ENCODE measurements around the gene SRGAP1.
A peak's percentile ranks its signal among the peaks of the same experiment; 100 is the strongest.

The SRGAP1 gene

GRCh38 chr12:63981343-63981742, 136.8 kb downstream of the SRGAP1 start:
- no peak overlapping the region for H3K4me3 ChIP-seq (ENCODE audit: low read depth, low read length)
- TF ChIP-seq, protein P1, sequence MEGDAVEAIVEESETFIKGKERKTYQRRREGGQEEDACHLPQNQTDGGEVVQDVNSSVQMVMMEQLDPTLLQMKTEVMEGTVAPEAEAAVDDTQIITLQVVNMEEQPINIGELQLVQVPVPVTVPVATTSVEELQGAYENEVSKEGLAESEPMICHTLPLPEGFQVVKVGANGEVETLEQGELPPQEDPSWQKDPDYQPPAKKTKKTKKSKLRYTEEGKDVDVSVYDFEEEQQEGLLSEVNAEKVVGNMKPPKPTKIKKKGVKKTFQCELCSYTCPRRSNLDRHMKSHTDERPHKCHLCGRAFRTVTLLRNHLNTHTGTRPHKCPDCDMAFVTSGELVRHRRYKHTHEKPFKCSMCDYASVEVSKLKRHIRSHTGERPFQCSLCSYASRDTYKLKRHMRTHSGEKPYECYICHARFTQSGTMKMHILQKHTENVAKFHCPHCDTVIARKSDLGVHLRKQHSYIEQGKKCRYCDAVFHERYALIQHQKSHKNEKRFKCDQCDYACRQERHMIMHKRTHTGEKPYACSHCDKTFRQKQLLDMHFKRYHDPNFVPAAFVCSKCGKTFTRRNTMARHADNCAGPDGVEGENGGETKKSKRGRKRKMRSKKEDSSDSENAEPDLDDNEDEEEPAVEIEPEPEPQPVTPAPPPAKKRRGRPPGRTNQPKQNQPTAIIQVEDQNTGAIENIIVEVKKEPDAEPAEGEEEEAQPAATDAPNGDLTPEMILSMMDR (IDR thresholded peaks at IDR 0.05; ENCODE audit: insufficient read depth, low read depth, low read length, missing control alignments): no peak
- DNase-seq (ENCODE audit: low read depth): no peak

DNA sequence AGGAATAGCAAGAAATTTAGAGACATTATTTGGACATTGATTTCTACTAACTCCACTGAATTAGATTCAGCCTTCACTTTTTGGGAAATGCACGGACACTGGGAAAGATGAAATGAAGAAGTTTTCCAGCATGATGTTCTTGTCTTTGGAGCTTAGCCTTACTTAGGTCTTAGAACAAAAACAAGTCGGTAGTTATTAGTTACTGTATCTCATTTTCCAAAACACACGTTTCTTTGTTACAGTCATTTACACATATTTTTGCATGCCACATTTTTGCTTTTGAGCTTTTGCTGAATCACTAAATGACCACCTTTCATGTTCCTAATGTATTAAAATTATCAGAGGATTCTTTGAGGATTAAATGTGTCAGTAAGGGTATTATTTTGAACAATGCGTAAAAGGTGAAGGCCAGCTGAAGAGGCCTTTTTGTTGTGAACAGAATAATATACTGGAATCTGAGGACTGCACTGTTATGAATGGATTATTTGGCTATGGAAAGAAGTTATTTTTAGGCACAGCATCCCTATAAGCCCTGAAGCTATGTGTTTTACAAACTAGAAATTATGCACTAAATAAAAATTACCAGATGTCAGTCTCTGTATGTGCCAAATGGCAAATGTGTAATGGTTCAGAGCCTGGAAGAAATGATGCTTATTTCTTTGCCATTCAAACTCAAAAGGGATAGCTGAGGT, 138.2 kb downstream of the SRGAP1 start:
- TF ChIP-seq, protein P1 (IDR thresholded peaks at IDR 0.05; ENCODE audit: insufficient read depth, low read depth, low read length, missing control alignments): no peak
- no peak overlapping the region for H3K4me3 ChIP-seq (ENCODE audit: low read depth, low read length)
- no peak for DNase-seq (ENCODE audit: low read depth)

- TF ChIP-seq, protein P1 (IDR thresholded peaks at IDR 0.05; ENCODE audit: insufficient read depth, low read depth, low read length, missing control alignments): no peak
- DNase-seq (ENCODE audit: low read depth): peak; percentile 15
- no peak overlapping the region for H3K4me3 ChIP-seq (ENCODE audit: low read depth, low read length)
Measured at GRCh38 chr12:63985456-63985855, 141.0 kb downstream of the SRGAP1 start.

GRCh38 chr12:63985945-63986344, 141.4 kb downstream of the SRGAP1 start:
- no peak overlapping the region for H3K4me3 ChIP-seq (ENCODE audit: low read depth, low read length)
- TF ChIP-seq, protein P1 (IDR thresholded peaks at IDR 0.05; ENCODE audit: insufficient read depth, low read depth, low read length, missing control alignments): no peak

DNA sequence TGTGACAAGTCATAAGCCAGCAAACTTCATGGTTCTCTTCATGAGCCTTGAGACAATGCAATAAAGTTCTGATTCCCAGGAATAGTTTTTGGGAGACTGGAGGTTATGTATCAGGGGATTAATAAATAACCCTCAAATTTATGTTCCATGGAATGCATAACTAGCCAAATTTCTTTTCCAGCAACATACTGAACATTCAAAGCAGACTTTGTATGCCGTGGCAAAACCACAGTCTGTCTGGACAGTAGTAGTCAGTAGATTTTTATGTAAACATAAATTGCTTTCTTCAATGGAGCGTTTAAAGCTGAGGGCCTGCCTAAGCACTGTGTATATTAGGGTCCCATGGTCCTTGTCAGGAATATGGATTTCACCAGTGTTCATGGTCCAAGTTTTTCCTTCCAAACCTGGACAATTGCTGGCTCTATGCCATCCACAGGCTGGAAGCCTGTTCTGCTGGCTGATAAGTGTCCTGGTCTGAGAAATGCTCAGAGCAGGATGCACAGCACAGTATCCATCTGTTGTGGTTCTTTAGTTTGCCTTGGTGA, 144.9 kb downstream of the SRGAP1 start:
- TF ChIP-seq, protein P1 (IDR thresholded peaks at IDR 0.05; ENCODE audit: insufficient read depth, low read depth, low read length, missing control alignments): no peak

More at GRCh38 chr12:63985945-63986344, 141.4 kb downstream of the SRGAP1 start:
- no peak for DNase-seq (ENCODE audit: low read depth)

DNA sequence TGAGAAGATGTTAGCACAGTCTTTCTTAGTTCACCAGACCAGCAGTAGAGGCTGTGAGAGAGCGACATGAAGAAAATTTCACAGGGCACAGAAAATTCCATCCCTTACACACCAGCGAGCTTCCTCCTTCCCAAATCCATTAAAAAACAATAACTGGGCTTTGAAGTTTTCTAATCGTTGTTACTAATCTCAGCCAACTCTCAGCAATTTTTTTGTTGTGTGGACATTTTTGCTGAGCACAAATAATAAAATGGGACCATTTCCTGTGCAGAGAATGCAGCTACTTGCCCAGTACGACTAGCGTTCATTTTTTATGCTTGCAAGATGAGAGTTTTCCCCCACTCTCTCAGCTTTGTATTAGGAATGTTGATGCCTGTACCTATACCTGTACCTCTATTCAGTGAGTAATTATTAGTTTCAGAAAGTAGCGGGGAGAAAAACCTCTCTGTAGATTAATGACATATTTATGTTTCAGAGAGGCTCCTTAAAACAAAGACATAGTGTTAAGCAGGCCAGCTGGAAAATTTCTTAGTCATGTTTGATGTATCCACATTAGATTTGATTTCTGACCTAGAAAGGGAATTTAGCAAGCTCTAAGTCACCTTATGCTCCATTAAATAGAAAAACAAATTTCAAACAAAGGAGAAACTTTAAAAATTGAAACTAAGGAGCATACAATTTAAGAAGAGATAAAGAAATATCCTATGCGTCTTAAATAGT, 146.5 kb downstream of the SRGAP1 start:
- TF ChIP-seq, protein P1 (IDR thresholded peaks at IDR 0.05; ENCODE audit: insufficient read depth, low read depth, low read length, missing control alignments): no peak
- H3K4me3 ChIP-seq (ENCODE audit: low read depth, low read length): no peak overlapping the region
- DNase-seq (ENCODE audit: low read depth): no peak

More for the DNA sequence above, 144.9 kb downstream of the SRGAP1 start:
- DNase-seq (ENCODE audit: low read depth): no peak
- no peak overlapping the region for H3K4me3 ChIP-seq (ENCODE audit: low read depth, low read length)
